SJSA1 (cell line): ENCODE results near the gene ACTR3. TPM values are rescaled to one million over a fixed set of nuclear protein-coding genes. Genes with fewer than 3 reads are reported as not detected.

Source experiments
- DNase-seq, 2 experiments: peaks; one replicate each; pipeline ENCODE4 v3.0.0-alpha.2; 2015 to 2020; ENCODE audit warnings: low spot score in 2 of 2, low read depth in 1 of 2
- H3K27ac ChIP-seq: fragments of 250-450 bp; sonication (Bioruptor Pico); 2 replicates; pipeline ENCODE4 v1.5.1; 2020; ENCODE audit warnings: mild to moderate bottlenecking, moderate library complexity
- H3K27me3 ChIP-seq: fragments of 250-450 bp; sonication (Bioruptor Pico); replicated peaks from 2 replicates; pipeline ENCODE4 v1.5.1; 2020; ENCODE audit warnings: mild to moderate bottlenecking, moderate library complexity
- H3K36me3 ChIP-seq: fragments of 250-450 bp; sonication (Bioruptor Pico); 2 replicates; pipeline ENCODE4 v1.5.1; 2020; ENCODE audit warnings: mild to moderate bottlenecking
- H3K4me1 ChIP-seq: fragments of 250-450 bp; sonication (Bioruptor Pico); replicated peaks from 2 replicates; pipeline ENCODE4 v1.6.1; 2021; ENCODE audit warnings: mild to moderate bottlenecking
- H3K4me3 ChIP-seq: fragments of 250-450 bp; sonication (Bioruptor Pico); 2 replicates; pipeline ENCODE4 v1.5.1; 2020; ENCODE audit warnings: mild to moderate bottlenecking
- H3K9me3 ChIP-seq: fragments of 250-450 bp; sonication (Bioruptor Pico); replicated peaks from 2 replicates; pipeline ENCODE4 v1.5.1; 2020; ENCODE audit warnings: mild to moderate bottlenecking
- total RNA-seq: library from RNA; depleted of rRNA; stranded (reverse); fragments of >200 nt; shearing (Covaris generic); gene quantifications from 2 replicates; pipeline ENCODE4 v1.2.3, GENCODE V29; 2014

The ACTR3 gene
- total RNA-seq, 1 experiment from 2014 or later = 739 TPM

GRCh38 chr2:113986762-113987290 lies 96.9 kb downstream of the ACTR3 start:
- no peak for DNase-seq
- Histone ChIP-seq H3K36me3 (no peaks in the 10 kb centered on the region), H3K9me3 (no peaks in the 10 kb centered on the region; the same call in 1 of the 2 replicates)

GRCh38 chr2:113992090-113992489 lies 102.2 kb downstream of the ACTR3 start:
- H3K27me3 ChIP-seq = no peaks in the 10 kb centered on the region
- H3K4me1 ChIP-seq = no peaks in the 10 kb centered on the region
- no peaks in the 10 kb centered on the region for H3K36me3 ChIP-seq
- DNase-seq = no peak
- H3K27ac ChIP-seq = no peak overlapping the region
- H3K4me3 ChIP-seq = no peak overlapping the region
- no peaks in the 10 kb centered on the region; the same call in 1 of the 2 replicates for H3K9me3 ChIP-seq

More at GRCh38 chr2:113986762-113987290, 96.9 kb downstream of the ACTR3 start:
- no peaks in the 10 kb centered on the region for H3K4me1 ChIP-seq
- H3K27ac ChIP-seq = no peak overlapping the region
- no peaks in the 10 kb centered on the region; the same call in 1 of the 2 replicates for H3K27me3 ChIP-seq
- H3K4me3 ChIP-seq = no peak overlapping the region

- Histone ChIP-seq H3K9me3 (no peaks in the 10 kb centered on the region), H3K4me3 (no peak overlapping the region), H3K4me1 (no peaks in the 10 kb centered on the region), H3K27me3 (0 out of 2 replicates have a peak, but pooled peaks cover 2% of the 10 kb centered on the region), H3K27ac (no peak overlapping the region), H3K36me3 (no peaks in the 10 kb centered on the region)
- DNase-seq = no peak
Observed at GRCh38 chr2:113996671-113997594, 107.0 kb downstream of the ACTR3 start.

GRCh38 chr2:114001152-114001551 lies 111.3 kb downstream of the ACTR3 start:
- DNase-seq = no peak
- no peaks in the 10 kb centered on the region for H3K36me3 ChIP-seq
- H3K27me3 ChIP-seq = peaks cover 7% of the 10 kb centered on the region; the same call in 1 of the 2 replicates
- H3K4me3 ChIP-seq = no peak overlapping the region
- H3K9me3 ChIP-seq = no peaks in the 10 kb centered on the region
- no peaks in the 10 kb centered on the region for H3K4me1 ChIP-seq
- H3K27ac ChIP-seq = no peak overlapping the region

GRCh38 chr2:114001937-114002336 lies 112.0 kb downstream of the ACTR3 start:
- Histone ChIP-seq H3K36me3 (no peaks in the 10 kb centered on the region), H3K4me3 (no peak overlapping the region), H3K4me1 (no peaks in the 10 kb centered on the region), H3K27ac (no peak overlapping the region), H3K9me3 (no peaks in the 10 kb centered on the region), H3K27me3 (peaks cover 7% of the 10 kb centered on the region; the same call in 1 of the 2 replicates)
- no peak for DNase-seq

- H3K4me1 ChIP-seq = no peaks in the 10 kb centered on the region
- no peak overlapping the region for H3K4me3 ChIP-seq
- H3K36me3 ChIP-seq = no peaks in the 10 kb centered on the region
- no peaks in the 10 kb centered on the region for H3K9me3 ChIP-seq
- no peak for DNase-seq
- peaks cover 15% of the 10 kb centered on the region for H3K27me3 ChIP-seq
- no peak overlapping the region for H3K27ac ChIP-seq
Observed at GRCh38 chr2:114005110-114005783, 115.4 kb downstream of the ACTR3 start.

GRCh38 chr2:114006460-114006859 lies 116.6 kb downstream of the ACTR3 start:
- no peak for DNase-seq
- H3K9me3 ChIP-seq = no peaks in the 10 kb centered on the region
- no peak overlapping the region for H3K27ac ChIP-seq
- no peak overlapping the region for H3K4me3 ChIP-seq
- no peaks in the 10 kb centered on the region for H3K4me1 ChIP-seq
- H3K27me3 ChIP-seq = peaks cover 15% of the 10 kb centered on the region
- H3K36me3 ChIP-seq = no peaks in the 10 kb centered on the region

GRCh38 chr2:114007436-114007835 lies 117.5 kb downstream of the ACTR3 start:
- Histone ChIP-seq H3K4me3 (no peak overlapping the region), H3K4me1 (no peaks in the 10 kb centered on the region), H3K9me3 (no peaks in the 10 kb centered on the region), H3K27ac (no peak overlapping the region), H3K27me3 (peaks cover 15% of the 10 kb centered on the region), H3K36me3 (no peaks in the 10 kb centered on the region)
- DNase-seq = no peak

- DNase-seq = no peak
- Histone ChIP-seq H3K27ac (no peak overlapping the region), H3K4me1 (no peaks in the 10 kb centered on the region), H3K4me3 (no peak overlapping the region), H3K27me3 (peaks cover 15% of the 10 kb centered on the region), H3K36me3 (no peaks in the 10 kb centered on the region), H3K9me3 (no peaks in the 10 kb centered on the region)
Observed at GRCh38 chr2:114008720-114009119, 118.8 kb downstream of the ACTR3 start.

GRCh38 chr2:114009205-114009944 lies 119.5 kb downstream of the ACTR3 start:
- DNase-seq = no peak
- H3K4me3 ChIP-seq = no peak overlapping the region
- no peaks in the 10 kb centered on the region for H3K36me3 ChIP-seq
- H3K27ac ChIP-seq = no peak overlapping the region
- H3K9me3 ChIP-seq = no peaks in the 10 kb centered on the region
- no peaks in the 10 kb centered on the region for H3K4me1 ChIP-seq
- peaks cover 15% of the 10 kb centered on the region for H3K27me3 ChIP-seq

- Histone ChIP-seq H3K9me3 (no peaks in the 10 kb centered on the region), H3K27ac (no peak overlapping the region), H3K27me3 (peaks cover 15% of the 10 kb centered on the region), H3K4me1 (no peaks in the 10 kb centered on the region), H3K4me3 (no peak overlapping the region), H3K36me3 (no peaks in the 10 kb centered on the region)
- no peak for DNase-seq
Observed at GRCh38 chr2:114010001-114010400, 120.1 kb downstream of the ACTR3 start.

- H3K9me3 ChIP-seq = no peaks in the 10 kb centered on the region
- DNase-seq = no peak
- H3K36me3 ChIP-seq = no peaks in the 10 kb centered on the region
- H3K27me3 ChIP-seq = peaks cover 10% of the 10 kb centered on the region
- no peaks in the 10 kb centered on the region for H3K4me1 ChIP-seq
- H3K4me3 ChIP-seq = no peak overlapping the region
- no peak overlapping the region for H3K27ac ChIP-seq
Observed at GRCh38 chr2:114011713-114012112, 121.8 kb downstream of the ACTR3 start.
